ENCODE results near the gene PAQR6. TPM values are rescaled to one million over a fixed set of nuclear protein-coding genes. Genes with fewer than 3 reads are reported as not detected.

PAQR6 gene
- total and polyA plus RNA-seq, 4 donors: 42.6 to 206 (median 117) TPM

DNA sequence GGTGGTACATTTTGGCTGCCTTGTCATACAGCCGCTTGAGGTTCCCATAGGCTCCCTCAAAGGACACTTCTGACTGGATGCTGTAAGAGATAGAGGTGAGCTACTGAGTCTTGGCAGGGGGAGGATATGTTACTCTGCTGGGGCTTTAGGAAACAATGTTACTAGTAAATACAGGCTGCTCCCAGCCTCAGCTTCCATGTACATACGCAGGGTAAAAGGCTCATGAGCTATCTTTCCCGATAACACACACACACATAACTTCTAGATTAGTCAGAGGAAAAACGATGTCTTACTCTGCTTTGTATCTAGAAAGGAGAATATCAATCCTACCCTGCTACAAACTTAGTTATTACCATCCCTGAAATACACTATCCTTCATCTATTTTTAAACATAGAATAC is 20.5 kb upstream of the PAQR6 start:
- DNase-seq (ENCODE audit: low read depth in 4 of 6, low spot score in 6 of 6): no peak
- Histone ChIP-seq H3K36me3 (ENCODE audit: control insufficient read depth, insufficient read depth, low read length) (peaks cover 90% of the 10 kb centered on the region), H3K9me3 (ENCODE audit: control insufficient read depth, insufficient read depth, low read length) (no peaks in the 10 kb centered on the region), H3K4me1 (ENCODE audit: control insufficient read depth, insufficient read depth, low read length) (no peaks in the 10 kb centered on the region), H3K27ac (ENCODE audit: low read depth, low read length) (no peak overlapping the region), H3K4me3 (ENCODE audit: low read depth, low read length) (no peak overlapping the region), H3K27me3 (ENCODE audit: control insufficient read depth, insufficient read depth, low read length) (no peaks in the 10 kb centered on the region)
- 100% methylated on average over 1 of the region's 4 CpGs for WGBS (ENCODE audit: insufficient coverage)

DNA sequence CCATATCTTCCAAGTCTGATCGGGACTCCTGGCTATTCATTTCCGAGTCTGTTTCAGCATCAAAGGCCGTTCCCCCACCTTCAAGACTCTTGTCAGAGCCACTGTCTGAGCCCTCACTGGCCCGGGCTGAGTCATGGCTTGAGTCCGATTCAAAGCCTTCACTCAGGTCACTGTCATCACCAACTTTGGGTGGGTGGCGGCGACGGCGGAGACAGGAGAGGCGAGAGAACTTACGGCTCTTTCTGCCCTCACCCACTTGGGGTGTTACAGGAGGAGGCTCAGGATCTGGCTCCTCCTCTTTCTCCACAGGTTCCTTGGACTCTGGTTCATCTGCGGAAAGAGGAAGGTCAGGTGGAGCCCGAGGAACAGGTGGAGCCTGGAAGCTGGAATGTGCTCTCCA is 18.2 kb upstream of the PAQR6 start:
- no peak overlapping the region for H3K27ac ChIP-seq (ENCODE audit: low read depth, low read length)
- H3K27me3 ChIP-seq (ENCODE audit: control insufficient read depth, insufficient read depth, low read length): no peaks in the 10 kb centered on the region
- H3K4me3 ChIP-seq (ENCODE audit: low read depth, low read length): no peak overlapping the region
- 95% methylated on average over 8 of the region's 13 CpGs for WGBS (ENCODE audit: insufficient coverage)
- H3K9me3 ChIP-seq (ENCODE audit: control insufficient read depth, insufficient read depth, low read length): no peaks in the 10 kb centered on the region
- H3K4me1 ChIP-seq (ENCODE audit: control insufficient read depth, insufficient read depth, low read length): peaks cover 2% of the 10 kb centered on the region
- no peak for DNase-seq (ENCODE audit: low read depth in 4 of 6, low spot score in 6 of 6)
- peaks cover 91% of the 10 kb centered on the region for H3K36me3 ChIP-seq (ENCODE audit: control insufficient read depth, insufficient read depth, low read length)

- H3K4me1 ChIP-seq (ENCODE audit: control insufficient read depth, insufficient read depth, low read length): peaks cover 12% of the 10 kb centered on the region
- H3K27ac ChIP-seq (ENCODE audit: low read depth, low read length): no peak overlapping the region
- peaks cover 95% of the 10 kb centered on the region for H3K36me3 ChIP-seq (ENCODE audit: control insufficient read depth, insufficient read depth, low read length)
- DNase-seq (ENCODE audit: low read depth in 4 of 6, low spot score in 6 of 6): no peak
- H3K9me3 ChIP-seq (ENCODE audit: control insufficient read depth, insufficient read depth, low read length): no peaks in the 10 kb centered on the region
- no peak overlapping the region for H3K4me3 ChIP-seq (ENCODE audit: low read depth, low read length)
- 93% methylated on average over 8 of the region's 9 CpGs for WGBS (ENCODE audit: insufficient coverage)
- H3K27me3 ChIP-seq (ENCODE audit: control insufficient read depth, insufficient read depth, low read length): no peaks in the 10 kb centered on the region
Observed at GRCh38 chr1:156263288-156263655, 15.4 kb upstream of the PAQR6 start.

- no peaks in the 10 kb centered on the region for H3K27me3 ChIP-seq (ENCODE audit: control insufficient read depth, insufficient read depth, low read length)
- no peak overlapping the region for H3K27ac ChIP-seq (ENCODE audit: low read depth, low read length)
- H3K4me3 ChIP-seq (ENCODE audit: low read depth, low read length): no peak overlapping the region
- peaks cover 93% of the 10 kb centered on the region for H3K36me3 ChIP-seq (ENCODE audit: control insufficient read depth, insufficient read depth, low read length)
- H3K9me3 ChIP-seq (ENCODE audit: control insufficient read depth, insufficient read depth, low read length): no peaks in the 10 kb centered on the region
- 96% methylated on average over 9 of the region's 9 CpGs for WGBS (ENCODE audit: insufficient coverage)
- DNase-seq (ENCODE audit: low read depth in 4 of 6, low spot score in 6 of 6): no peak
- peaks cover 12% of the 10 kb centered on the region for H3K4me1 ChIP-seq (ENCODE audit: control insufficient read depth, insufficient read depth, low read length)
Observed at GRCh38 chr1:156262461-156263287, 14.8 kb upstream of the PAQR6 start.

DNA sequence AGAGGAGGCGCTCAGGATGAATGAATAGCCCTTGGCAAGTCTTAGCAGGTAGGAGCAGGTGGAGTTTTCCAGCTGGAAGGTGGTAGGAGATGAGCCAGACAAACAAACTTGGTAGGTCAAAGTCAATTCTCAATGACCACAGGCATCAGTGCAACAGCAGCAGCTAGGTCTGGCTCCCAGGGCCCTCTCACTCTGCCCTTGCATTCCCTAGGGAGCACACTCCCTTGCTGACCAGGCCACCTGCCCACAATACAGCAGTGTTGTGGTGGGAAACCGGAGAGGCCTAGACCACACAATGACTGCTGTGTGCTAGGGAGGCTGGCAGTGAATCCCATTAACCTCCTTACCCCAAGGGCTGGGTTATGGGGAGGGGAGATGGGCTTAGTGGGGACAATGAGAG is 13.0 kb upstream of the PAQR6 start:
- no peaks in the 10 kb centered on the region for H3K9me3 ChIP-seq (ENCODE audit: control insufficient read depth, insufficient read depth, low read length)
- WGBS (ENCODE audit: insufficient coverage): 100% methylated on average over 1 of the region's 2 CpGs
- H3K4me1 ChIP-seq (ENCODE audit: control insufficient read depth, insufficient read depth, low read length): peaks cover 12% of the 10 kb centered on the region
- H3K4me3 ChIP-seq (ENCODE audit: low read depth, low read length): no peak overlapping the region
- no peaks in the 10 kb centered on the region for H3K27me3 ChIP-seq (ENCODE audit: control insufficient read depth, insufficient read depth, low read length)
- peaks cover 92% of the 10 kb centered on the region for H3K36me3 ChIP-seq (ENCODE audit: control insufficient read depth, insufficient read depth, low read length)
- peak in 1 of 6 donors; percentile 44 for DNase-seq (ENCODE audit: low read depth in 4 of 6, low spot score in 6 of 6)
- H3K27ac ChIP-seq (ENCODE audit: low read depth, low read length): peak overlapping the region; percentile 64

DNA sequence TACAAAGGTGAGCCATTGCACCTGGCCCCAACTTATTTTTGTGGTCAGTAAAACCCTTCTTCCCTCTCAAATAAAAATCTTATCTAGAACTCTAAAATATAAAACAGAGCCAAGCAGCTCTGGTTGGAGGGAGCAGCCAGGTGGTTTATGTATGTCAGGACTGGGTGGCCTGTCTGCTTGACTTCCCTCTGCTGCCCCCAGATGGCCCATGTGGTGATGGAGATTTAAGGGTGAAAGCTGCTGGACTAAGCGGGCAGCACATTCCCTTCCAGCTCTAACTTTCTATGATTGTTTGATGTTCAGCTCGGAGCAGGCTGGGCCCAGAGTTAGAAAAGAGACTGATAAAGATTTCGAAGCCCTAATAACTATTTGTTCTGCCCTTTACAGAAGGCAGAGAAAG is 11.9 kb upstream of the PAQR6 start:
- peaks cover 12% of the 10 kb centered on the region for H3K4me1 ChIP-seq (ENCODE audit: control insufficient read depth, insufficient read depth, low read length)
- no peak for DNase-seq (ENCODE audit: low read depth in 4 of 6, low spot score in 6 of 6)
- peak overlapping the region; percentile 64 for H3K27ac ChIP-seq (ENCODE audit: low read depth, low read length)
- H3K27me3 ChIP-seq (ENCODE audit: control insufficient read depth, insufficient read depth, low read length): no peaks in the 10 kb centered on the region
- no peak overlapping the region for H3K4me3 ChIP-seq (ENCODE audit: low read depth, low read length)
- no CpG with 5 or more reads among the region's 3 CpGs for WGBS (ENCODE audit: insufficient coverage)
- peaks cover 89% of the 10 kb centered on the region for H3K36me3 ChIP-seq (ENCODE audit: control insufficient read depth, insufficient read depth, low read length)
- H3K9me3 ChIP-seq (ENCODE audit: control insufficient read depth, insufficient read depth, low read length): no peaks in the 10 kb centered on the region

- Histone ChIP-seq H3K27me3 (ENCODE audit: control insufficient read depth, insufficient read depth, low read length) (no peaks in the 10 kb centered on the region), H3K36me3 (ENCODE audit: control insufficient read depth, insufficient read depth, low read length) (peaks cover 90% of the 10 kb centered on the region), H3K27ac (ENCODE audit: low read depth, low read length) (no peak overlapping the region), H3K9me3 (ENCODE audit: control insufficient read depth, insufficient read depth, low read length) (no peaks in the 10 kb centered on the region), H3K4me1 (ENCODE audit: control insufficient read depth, insufficient read depth, low read length) (peaks cover 12% of the 10 kb centered on the region), H3K4me3 (ENCODE audit: low read depth, low read length) (no peak overlapping the region)
- DNase-seq (ENCODE audit: low read depth in 4 of 6, low spot score in 6 of 6): no peak
- 97% methylated on average over 6 of the region's 8 CpGs for WGBS (ENCODE audit: insufficient coverage)
Observed at GRCh38 chr1:156258859-156259258, 11.0 kb upstream of the PAQR6 start.

DNA sequence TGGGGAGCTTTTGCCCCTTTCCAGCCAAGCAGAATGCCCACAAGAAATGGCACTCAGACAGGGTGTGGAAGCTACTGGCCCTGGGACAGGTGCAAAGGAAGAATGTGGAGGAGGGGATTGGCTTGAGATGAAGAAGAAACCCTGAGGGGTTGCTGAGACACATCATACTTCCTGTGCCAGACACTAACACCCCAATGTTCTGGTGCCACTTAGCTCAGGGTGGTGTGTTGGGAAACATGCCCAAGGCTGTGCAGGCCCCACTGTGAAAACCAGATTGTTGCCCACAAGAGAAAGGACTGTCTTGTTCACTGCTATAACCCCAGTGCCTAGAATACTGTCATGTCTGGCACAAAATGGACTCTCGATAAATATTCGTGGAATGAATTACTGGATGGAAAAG is 9.9 kb upstream of the PAQR6 start:
- no peaks in the 10 kb centered on the region for H3K27me3 ChIP-seq (ENCODE audit: control insufficient read depth, insufficient read depth, low read length)
- H3K4me1 ChIP-seq (ENCODE audit: control insufficient read depth, insufficient read depth, low read length): peaks cover 12% of the 10 kb centered on the region
- no peaks in the 10 kb centered on the region for H3K9me3 ChIP-seq (ENCODE audit: control insufficient read depth, insufficient read depth, low read length)
- WGBS (ENCODE audit: insufficient coverage): 83% methylated on average over 1 of the region's 2 CpGs
- no peak for DNase-seq (ENCODE audit: low read depth in 4 of 6, low spot score in 6 of 6)
- no peak overlapping the region for H3K27ac ChIP-seq (ENCODE audit: low read depth, low read length)
- H3K4me3 ChIP-seq (ENCODE audit: low read depth, low read length): no peak overlapping the region
- H3K36me3 ChIP-seq (ENCODE audit: control insufficient read depth, insufficient read depth, low read length): peaks cover 89% of the 10 kb centered on the region

DNA sequence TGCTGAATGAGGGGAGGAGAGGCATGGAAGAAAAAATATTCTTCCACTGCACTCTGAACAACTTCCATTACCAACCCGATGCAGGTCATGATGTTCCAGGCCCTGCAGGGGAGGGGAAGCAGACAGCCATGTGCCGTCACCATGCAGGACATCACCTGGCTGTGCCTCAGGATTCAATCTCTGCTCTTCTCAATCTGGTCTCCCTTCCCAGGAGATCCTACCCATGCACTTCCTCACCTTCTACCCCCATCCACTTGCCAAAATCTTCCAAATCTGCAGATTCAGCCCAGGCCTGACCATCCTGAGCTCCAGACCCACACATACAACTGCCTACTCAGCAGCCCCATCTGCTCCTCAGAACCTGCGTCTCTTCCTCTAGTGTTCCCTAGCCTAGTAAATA is 5.8 kb upstream of the PAQR6 start:
- H3K36me3 ChIP-seq (ENCODE audit: control insufficient read depth, insufficient read depth, low read length): peaks cover 90% of the 10 kb centered on the region
- H3K27ac ChIP-seq (ENCODE audit: low read depth, low read length): no peak overlapping the region
- H3K4me1 ChIP-seq (ENCODE audit: control insufficient read depth, insufficient read depth, low read length): peaks cover 35% of the 10 kb centered on the region

GRCh38 chr1:156251527-156251926 is 3.7 kb upstream of the PAQR6 start:
- DNase-seq (ENCODE audit: low read depth in 4 of 6, low spot score in 6 of 6): peak in 2 of 6 donors; percentile 38 to 59
- H3K4me1 ChIP-seq (ENCODE audit: control insufficient read depth, insufficient read depth, low read length): peaks cover 56% of the 10 kb centered on the region
- peaks cover 85% of the 10 kb centered on the region for H3K36me3 ChIP-seq (ENCODE audit: control insufficient read depth, insufficient read depth, low read length)
- peak overlapping the region; percentile 54 for H3K27ac ChIP-seq (ENCODE audit: low read depth, low read length)
- no peaks in the 10 kb centered on the region for H3K27me3 ChIP-seq (ENCODE audit: control insufficient read depth, insufficient read depth, low read length)
- 63% methylated on average over 1 of the region's 3 CpGs for WGBS (ENCODE audit: insufficient coverage)
- H3K4me3 ChIP-seq (ENCODE audit: low read depth, low read length): no peak overlapping the region
- no peaks in the 10 kb centered on the region for H3K9me3 ChIP-seq (ENCODE audit: control insufficient read depth, insufficient read depth, low read length)

More for the DNA sequence above, 5.8 kb upstream of the PAQR6 start:
- no peak overlapping the region for H3K4me3 ChIP-seq (ENCODE audit: low read depth, low read length)
- DNase-seq (ENCODE audit: low read depth in 4 of 6, low spot score in 6 of 6): no peak
- H3K27me3 ChIP-seq (ENCODE audit: control insufficient read depth, insufficient read depth, low read length): no peaks in the 10 kb centered on the region
- no peaks in the 10 kb centered on the region for H3K9me3 ChIP-seq (ENCODE audit: control insufficient read depth, insufficient read depth, low read length)
- 97% methylated on average over 3 of the region's 3 CpGs for WGBS (ENCODE audit: insufficient coverage)

All from spinal cord (tissue), 10 donors.